Adrenal gland (tissue), 12 donors: Measurements from ENCODE around the gene COL21A1. TPM values are rescaled to one million over a fixed set of nuclear protein-coding genes. Genes with fewer than 3 reads are reported as not detected.

ENCODE experiments used
- DNase-seq, 7 donors: peaks; one replicate each; pipeline ENCODE4 v3.0.0-alpha.2; 2019 to 2020
- H3K27ac ChIP-seq, 5 donors: fragments of 200-600 bp; sonication (generic) in 4 of 5; 1 replicate in 3 of 5; 2 replicates in 2 of 5; pipeline versions ENCODE4 v1.5.1 to v1.8.0; 2016 to 2020; ENCODE audit warnings: mild to moderate bottlenecking in 1 of 5
- H3K27me3 ChIP-seq: fragments of 200-600 bp; 2 replicates; pipeline ENCODE4 v1.8.0; 2021
- H3K36me3 ChIP-seq, 2 donors: fragments of 200-600 bp; replicated peaks in 1 of 2; 1 replicate in 1 of 2; 2 replicates in 1 of 2; pipeline versions ENCODE4 v1.5.1 to v1.8.0; 2018 to 2022
- H3K4me1 ChIP-seq, 2 donors: fragments of 200-600 bp; replicated peaks in 1 of 2; 1 replicate in 1 of 2; 2 replicates in 1 of 2; pipeline versions ENCODE4 v1.5.1 to v1.8.0; 2018 to 2021
- H3K4me3 ChIP-seq, 4 donors: fragments of 200-600 bp; sonication (generic) in 3 of 4; one replicate each; pipeline ENCODE4 v1.5.1; 2016 to 2018
- H3K9me3 ChIP-seq, 3 donors: fragments of 200-600 bp; sonication (generic) in 1 of 3; replicated peaks in 1 of 3; 1 replicate in 2 of 3; 2 replicates in 1 of 3; pipeline versions ENCODE4 v1.5.1 to v1.8.0; 2016 to 2021
- CTCF ChIP-seq, 6 experiments: fragments of 450-650 bp in 4 of 6; fragments of 200-600 bp in 2 of 6; sonication (generic) in 1 of 6; IDR thresholded peaks; 1 replicate in 5 of 6; 2 replicates in 1 of 6; pipeline versions ENCODE4 v1.5.1 to v1.8.0; 2016 to 2021; ENCODE audit warnings: antibody characterized with exemption in 6 of 6, mild to moderate bottlenecking in 2 of 6, moderate library complexity in 1 of 6
- POLR2A ChIP-seq, 2 donors: fragments of 450-650 bp; IDR thresholded peaks; one replicate each; pipeline ENCODE4 v1.6.1; 2017; ENCODE audit warnings: antibody characterized with exemption in 2 of 2, mild to moderate bottlenecking in 2 of 2, moderate library complexity in 1 of 2
- WGBS, 4 donors: extraction: QIAGEN DNeasy Blood & Tissue Kit in 2 of 4; methylation state at CpG; one replicate each; pipeline versions ENCODE4 v1.1.5 to v1.1.7; 2013 to 2017; 5-methylcytosine and 5-hydroxymethylcytosine counted together
- intact Hi-C, 2 donors: fragments of 100-400 bp; cut with DNase I; formaldehyde crosslinking; loops; one replicate each; pipeline versions ENCODE4 v1.14.1 to v1.15.0; 2022 to 2023
- polyA plus RNA-seq, 3 donors: library from polyadenylated mRNA; stranded (reverse); fragments of 200-250 nt in 2 of 3; fragments of 350-450 nt in 1 of 3; fragmentation: Illumina TruSeq in 1 of 3; extraction: RNeasy Lipid Tissue Mini Kit (QIAGEN cat#74804) in 1 of 3; gene quantifications; one replicate each; pipeline ENCODE4 v1.2.3, GENCODE V29; 2013 to 2014
- total RNA-seq, 9 donors: library from RNA; depleted of rRNA in 4 of 9; stranded (reverse); fragments of >200 nt in 4 of 9; fragments of 120-200 nt in 1 of 9; fragmentation: NEBNext Ultra II Directional in 1 of 9; extraction: Animal tissue kit (Norgen Biotek cat#: 25700) in 1 of 9; gene quantifications; one replicate each; pipeline versions ENCODE4 v1.1.0 to v1.2.4, GENCODE V29; 2013 to 2023
- donor health status: healthy with polysubstance abuse.
- donor health status: Bipolar disorder and iron deficiency.
- donor health status: DM: yes; HTN: yes; CAD: no.
- donor health status: DM: no; HTN: no; CAD: no.
- donor health status: DM: no; HTN: no; CAD: no.
- donor health status: DM: yes; HTN: yes; CAD: no.

The COL21A1 gene
- total and polyA plus RNA-seq, 12 donors = 0.12 to 19.4 (median 1.2) TPM

GRCh38 chr6:56109149-56109548 lies 138.2 kb downstream of the COL21A1 start:
- Histone ChIP-seq H3K36me3 (no peaks in the 10 kb centered on the region), H3K4me1 (no peaks in the 10 kb centered on the region), H3K27me3 (no peaks in the 10 kb centered on the region), H3K9me3 (no peaks in the 10 kb centered on the region), H3K4me3 (no peak overlapping the region), H3K27ac (no peak overlapping the region)
- TF ChIP-seq POLR2A (IDR thresholded peaks at IDR 0.05) (no peak), CTCF (IDR thresholded peaks at IDR 0.05) (no peak)
- DNase-seq = no peak
- intact Hi-C loops = no loop called here

GRCh38 chr6:56106231-56106630 lies 141.1 kb downstream of the COL21A1 start:
- no peaks in the 10 kb centered on the region for H3K9me3 ChIP-seq
- H3K27me3 ChIP-seq = no peaks in the 10 kb centered on the region
- H3K4me3 ChIP-seq = no peak overlapping the region
- no peak overlapping the region for H3K27ac ChIP-seq
- no peaks in the 10 kb centered on the region for H3K4me1 ChIP-seq
- whole genome bisulfite sequencing, 4 donors = 49 to 67% (median 56%) methylated on average over 1 of the region's 1 CpG
- intact Hi-C loops = no loop called here
- no peak for TF ChIP-seq CTCF (IDR thresholded peaks at IDR 0.05)
- no peak for TF ChIP-seq POLR2A (IDR thresholded peaks at IDR 0.05)
- DNase-seq = no peak
- H3K36me3 ChIP-seq = no peaks in the 10 kb centered on the region

- Histone ChIP-seq H3K4me1 (no peaks in the 10 kb centered on the region), H3K27ac (no peak overlapping the region), H3K4me3 (no peak overlapping the region), H3K27me3 (no peaks in the 10 kb centered on the region), H3K9me3 (no peaks in the 10 kb centered on the region), H3K36me3 (no peaks in the 10 kb centered on the region)
- no peak for DNase-seq
- intact Hi-C loops = no loop called here
- WGBS, 4 donors = 42 to 67% (median 47%) methylated on average over 2 of the region's 2 CpGs
- TF ChIP-seq CTCF (IDR thresholded peaks at IDR 0.05) = no peak
- TF ChIP-seq POLR2A (IDR thresholded peaks at IDR 0.05) = no peak
These were observed 142.8 kb downstream of the COL21A1 start for GRCh38 chr6:56104591-56104990.

- no peak for TF ChIP-seq CTCF (IDR thresholded peaks at IDR 0.05)
- TF ChIP-seq POLR2A (IDR thresholded peaks at IDR 0.05) = no peak
- DNase-seq = no peak
- H3K4me1 ChIP-seq = no peaks in the 10 kb centered on the region
- intact Hi-C loops = no loop called here
- 62 to 92% (median 75%) methylated on average over 1 of the region's 1 CpG for WGBS, 4 donors
- H3K27ac ChIP-seq = no peak overlapping the region
- H3K4me3 ChIP-seq = no peak overlapping the region
- no peaks in the 10 kb centered on the region for H3K27me3 ChIP-seq
- no peaks in the 10 kb centered on the region for H3K9me3 ChIP-seq
- H3K36me3 ChIP-seq = no peaks in the 10 kb centered on the region
These were observed 145.2 kb downstream of the COL21A1 start for GRCh38 chr6:56102216-56102615.
